Epidermal melanocyte (primary cell): ENCODE data around the gene RASGRP1.

ENCODE experiments used
- DNase-seq: peaks from one replicate; pipeline ENCODE4 v3.0.0; 2011; ENCODE audit warnings: low spot score; ENCODE audit not compliant: insufficient read length

The RASGRP1 gene

DNA sequence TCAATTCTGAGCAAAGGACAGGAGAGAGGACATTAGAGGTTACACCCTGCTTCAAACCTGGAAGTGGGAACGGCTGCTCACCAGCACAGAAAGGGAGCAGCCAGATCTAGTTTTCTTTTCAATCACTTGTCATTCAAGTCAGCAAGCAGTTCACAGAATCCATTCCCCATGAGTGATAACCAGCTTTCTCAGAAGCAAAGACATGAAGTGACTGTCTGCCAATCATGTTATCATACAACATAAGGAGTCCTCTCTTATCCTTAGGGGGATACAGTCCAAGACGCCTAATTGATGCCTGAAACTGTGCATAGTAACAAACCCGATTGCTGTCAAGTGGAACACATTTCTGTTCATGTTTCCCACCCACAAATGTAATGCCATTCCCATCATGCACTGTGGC lies 56.0 kb downstream of the RASGRP1 start:
- DNase-seq = no peak

DNA sequence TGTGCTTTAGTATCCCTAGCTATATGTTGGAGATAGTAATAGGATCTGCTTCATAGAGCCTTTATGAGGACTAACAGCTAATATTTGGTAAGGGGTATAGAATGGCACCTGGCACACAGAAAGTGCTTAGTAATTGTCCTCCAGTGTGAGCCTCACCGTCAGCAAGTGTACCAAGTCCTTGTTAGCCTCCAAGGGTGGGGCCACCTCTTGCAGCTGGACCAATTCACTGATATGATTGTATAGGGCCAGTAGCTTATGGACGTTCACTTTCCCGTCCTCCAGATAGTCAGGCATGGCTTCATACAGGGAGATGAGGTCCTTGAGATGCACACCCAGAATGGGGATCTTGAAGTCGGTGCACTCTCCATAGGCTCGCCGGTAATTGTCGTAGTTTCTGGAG lies 57.0 kb downstream of the RASGRP1 start:
- no peak for DNase-seq

- DNase-seq = no peak
Observed at GRCh38 chr15:38506997-38507396, 57.6 kb downstream of the RASGRP1 start.

DNA sequence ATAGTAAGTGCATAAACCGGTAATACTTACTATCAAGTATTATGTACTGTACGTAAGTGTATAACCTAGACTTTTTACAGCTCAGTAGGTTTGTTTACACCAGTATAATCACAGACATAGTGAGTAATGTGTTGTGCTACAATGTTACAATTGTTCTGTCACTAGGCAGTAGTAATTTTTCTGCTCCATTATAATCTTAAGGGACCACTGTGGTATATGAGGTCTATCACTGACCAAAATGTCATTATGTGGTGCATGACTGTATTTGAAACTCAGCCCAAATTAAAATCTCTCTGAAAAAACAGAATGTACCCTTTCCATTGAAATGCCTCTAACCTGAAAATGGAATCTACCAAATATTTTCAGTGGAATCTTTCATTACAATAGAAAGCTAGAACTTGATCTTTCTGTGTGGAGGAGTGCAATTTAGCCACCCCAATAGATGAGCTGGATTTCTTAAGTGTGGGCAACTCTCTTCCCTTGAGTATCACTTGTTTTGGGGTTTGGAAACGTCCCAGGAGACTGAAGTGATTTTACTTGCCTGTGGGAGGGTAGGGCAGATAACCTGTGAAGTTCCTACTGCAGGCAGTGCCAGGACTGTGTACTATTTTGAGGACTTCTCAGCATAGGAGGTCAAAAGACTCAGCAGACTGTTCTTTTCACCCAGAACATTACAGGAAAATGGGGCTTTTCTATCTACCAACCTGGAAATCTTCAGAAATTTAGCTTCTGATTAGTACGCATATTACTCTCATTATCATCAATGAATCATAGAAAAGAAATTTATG lies 59.7 kb downstream of the RASGRP1 start:
- DNase-seq = no peak

DNA sequence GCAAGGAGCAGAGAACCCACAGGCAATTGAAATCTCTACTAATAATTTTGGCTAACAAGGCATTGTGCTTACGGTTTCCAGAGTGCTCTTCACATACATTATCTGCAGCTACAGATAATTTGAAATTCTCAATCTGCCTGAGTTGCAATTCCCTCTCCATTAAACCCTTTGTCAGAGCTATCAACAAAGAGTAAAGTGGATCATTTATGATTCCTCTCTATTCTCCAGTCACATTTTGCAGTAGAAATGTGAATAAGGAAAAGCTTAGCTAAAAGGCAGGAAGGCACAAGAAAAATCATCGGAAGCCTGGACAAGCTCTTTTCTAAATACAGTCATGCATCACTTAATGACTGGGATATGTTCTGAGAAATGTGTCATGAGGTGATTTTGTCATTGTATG lies 61.1 kb downstream of the RASGRP1 start:
- no peak for DNase-seq

DNA sequence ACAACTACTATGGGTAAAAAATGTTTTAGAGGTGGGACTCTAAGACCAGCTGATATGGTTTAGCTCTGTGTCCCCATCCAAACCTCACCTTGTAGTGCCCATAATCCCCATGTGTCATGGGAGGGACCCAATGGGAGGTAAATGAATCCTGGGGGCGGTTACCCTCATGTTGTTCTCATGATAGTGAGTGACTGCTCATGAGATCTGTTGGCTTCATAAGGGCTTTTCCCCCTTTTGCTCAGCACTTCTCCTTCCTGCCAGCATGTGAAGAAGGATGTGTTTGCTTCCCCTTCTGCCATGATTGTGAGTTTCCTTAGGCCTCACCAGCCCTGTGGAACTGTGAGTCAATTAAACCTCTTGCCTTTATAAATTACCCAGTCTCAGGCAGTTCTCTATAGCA lies 65.0 kb downstream of the RASGRP1 start:
- no peak for DNase-seq

- no peak for DNase-seq
Observed at GRCh38 chr15:38496151-38496550, 68.5 kb downstream of the RASGRP1 start.

DNA sequence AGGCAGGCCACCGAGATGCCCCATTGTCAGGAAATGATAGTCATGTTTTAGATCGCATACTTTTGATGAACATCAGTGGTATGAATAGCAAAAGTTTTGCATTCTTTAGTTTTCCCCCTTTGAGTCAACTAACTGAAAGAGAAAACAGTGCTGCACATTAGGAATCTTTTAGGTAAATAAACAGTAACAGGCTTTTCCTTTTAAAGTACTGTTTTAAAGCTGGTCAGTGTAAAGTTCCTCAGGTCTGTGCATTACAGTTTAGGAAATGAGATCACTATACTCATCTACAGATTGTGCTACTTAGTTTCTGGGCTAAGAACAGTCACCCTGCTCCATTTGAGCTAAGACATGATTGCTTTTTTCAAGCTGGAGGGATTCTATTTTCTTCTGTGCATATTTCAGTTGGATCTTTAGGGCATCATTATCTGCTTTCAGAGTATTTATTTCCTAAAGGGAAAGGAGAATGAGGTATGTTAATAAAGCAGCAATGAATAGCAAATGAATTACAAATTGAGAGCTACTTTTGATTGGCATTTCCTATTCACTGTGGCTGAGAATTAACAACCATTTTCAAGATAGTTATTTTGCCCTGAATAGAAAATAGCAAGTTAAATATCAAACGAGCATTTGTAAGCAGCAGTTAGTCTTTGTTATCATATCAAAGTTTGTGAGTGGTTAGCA lies 74.2 kb downstream of the RASGRP1 start:
- DNase-seq = no peak

DNA sequence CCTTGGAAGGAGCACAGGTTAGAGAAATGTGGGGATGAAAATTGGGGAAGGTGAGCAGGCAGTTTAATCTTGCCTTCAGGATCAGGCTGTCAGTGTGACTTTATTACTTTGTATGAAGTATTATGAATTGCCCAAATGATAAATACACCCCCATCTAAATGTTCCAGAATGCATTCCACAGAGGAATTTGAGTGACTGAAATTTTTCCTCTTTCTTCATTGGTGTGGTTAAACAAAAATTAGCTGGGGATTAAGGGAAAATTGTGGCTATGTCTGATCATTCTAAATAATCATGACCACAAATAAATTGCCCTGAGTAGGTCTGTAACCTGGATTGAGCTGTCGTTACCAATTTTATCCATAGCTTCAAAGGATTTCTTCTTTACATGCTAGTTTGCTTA lies 77.2 kb downstream of the RASGRP1 start:
- no peak for DNase-seq

- no peak for DNase-seq
Observed at GRCh38 chr15:38486936-38487335, 77.7 kb downstream of the RASGRP1 start.

DNA sequence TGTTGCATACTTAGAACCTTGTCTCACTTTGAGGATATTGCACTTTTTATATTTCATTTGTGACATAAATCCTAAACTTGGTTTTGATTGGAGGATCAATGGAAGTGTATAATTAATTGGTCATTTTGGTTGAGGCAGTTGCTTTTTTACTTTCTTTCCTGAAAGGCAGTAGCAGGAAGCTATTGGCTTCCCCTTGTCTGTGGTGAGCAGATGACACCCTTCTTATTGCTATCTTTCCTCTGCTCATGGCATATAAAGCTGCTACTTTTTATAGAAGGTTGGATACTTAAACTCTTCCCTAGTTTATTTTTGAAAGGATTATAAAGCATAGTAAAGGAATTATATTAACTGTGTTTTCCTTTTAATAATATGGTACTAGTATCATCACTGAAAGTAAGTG lies 82.0 kb downstream of the RASGRP1 start:
- no peak for DNase-seq

- no peak for DNase-seq
Observed at GRCh38 chr15:38481761-38482160, 82.9 kb downstream of the RASGRP1 start.

- no peak for DNase-seq
Observed at GRCh38 chr15:38481113-38481512, 83.5 kb downstream of the RASGRP1 start.

DNA sequence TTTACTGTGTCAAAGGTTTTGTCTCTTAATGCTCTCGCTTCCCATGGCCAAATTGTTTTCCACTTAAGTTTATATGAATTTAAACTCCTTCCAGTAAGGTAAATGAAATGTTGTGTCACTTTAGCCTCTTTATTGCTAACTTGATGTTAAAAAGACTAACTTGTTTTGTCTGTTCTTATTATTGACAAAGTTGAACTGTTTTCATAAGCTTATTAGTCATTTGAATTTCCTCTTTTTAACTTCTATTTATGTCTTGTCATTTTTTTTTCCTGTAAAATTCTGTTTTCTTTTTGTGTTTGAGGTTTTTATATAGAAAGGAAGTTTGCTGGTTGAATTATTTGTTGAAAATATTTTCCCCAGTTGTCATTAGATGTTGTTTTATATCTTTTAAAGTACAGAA lies 84.9 kb downstream of the RASGRP1 start:
- no peak for DNase-seq

DNA sequence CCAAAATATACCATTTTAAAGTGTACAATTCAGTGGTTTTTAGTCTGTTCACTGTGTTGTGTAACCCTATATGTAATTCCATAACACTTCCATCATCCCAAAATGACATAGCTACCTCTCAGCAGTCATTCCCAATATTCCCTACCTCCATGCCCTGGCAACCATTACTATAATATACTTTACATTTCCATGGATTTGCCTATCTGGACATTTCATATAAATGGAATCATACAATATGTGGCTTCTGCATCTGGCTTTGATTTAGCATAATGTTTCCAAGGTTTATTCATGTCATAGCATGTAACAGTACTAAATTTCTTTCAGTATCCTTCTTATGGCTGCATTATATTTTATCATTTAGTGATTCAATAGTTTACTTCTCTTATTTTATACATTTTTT lies 85.3 kb downstream of the RASGRP1 start:
- no peak for DNase-seq

DNA sequence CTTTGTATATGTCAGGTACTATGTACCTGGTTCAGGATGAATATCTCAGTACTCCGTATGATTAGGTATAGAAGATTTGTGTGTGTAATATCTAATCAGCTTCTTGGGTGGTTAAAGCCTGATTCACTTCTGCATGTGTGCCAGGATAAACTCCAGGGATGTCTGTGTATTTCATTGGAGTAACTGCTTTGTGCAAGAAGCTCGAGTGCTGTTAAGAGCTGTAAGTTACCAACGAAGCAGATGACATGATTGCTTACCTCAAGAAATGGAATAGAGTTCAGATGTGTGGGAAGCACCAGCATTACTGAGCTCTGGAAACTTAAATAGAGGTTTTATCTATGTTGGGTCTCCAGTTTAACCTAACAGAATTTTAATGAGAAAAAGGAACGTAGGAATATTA lies 87.0 kb downstream of the RASGRP1 start:
- DNase-seq = no peak

DNA sequence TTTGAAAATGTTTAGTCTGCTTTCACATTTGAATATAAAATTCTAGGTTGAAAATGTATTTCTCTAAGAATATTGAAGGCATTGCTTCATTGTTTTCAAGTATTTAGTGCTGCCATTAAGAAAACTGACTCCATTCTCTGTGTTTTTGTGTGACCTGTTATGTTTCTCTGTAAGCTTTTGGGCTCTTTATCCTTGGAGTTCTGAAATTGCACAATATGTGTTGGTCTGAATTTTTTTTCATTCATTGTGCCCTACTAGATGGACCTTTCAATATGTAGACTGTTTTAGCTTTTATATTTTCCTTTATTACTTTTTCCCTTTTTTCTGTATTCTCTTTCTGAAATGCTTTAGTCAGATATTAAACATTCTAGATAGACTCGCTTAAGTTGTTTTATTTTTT lies 88.5 kb downstream of the RASGRP1 start:
- no peak for DNase-seq

- DNase-seq = no peak
Observed at GRCh38 chr15:38475361-38475760, 89.3 kb downstream of the RASGRP1 start.

DNA sequence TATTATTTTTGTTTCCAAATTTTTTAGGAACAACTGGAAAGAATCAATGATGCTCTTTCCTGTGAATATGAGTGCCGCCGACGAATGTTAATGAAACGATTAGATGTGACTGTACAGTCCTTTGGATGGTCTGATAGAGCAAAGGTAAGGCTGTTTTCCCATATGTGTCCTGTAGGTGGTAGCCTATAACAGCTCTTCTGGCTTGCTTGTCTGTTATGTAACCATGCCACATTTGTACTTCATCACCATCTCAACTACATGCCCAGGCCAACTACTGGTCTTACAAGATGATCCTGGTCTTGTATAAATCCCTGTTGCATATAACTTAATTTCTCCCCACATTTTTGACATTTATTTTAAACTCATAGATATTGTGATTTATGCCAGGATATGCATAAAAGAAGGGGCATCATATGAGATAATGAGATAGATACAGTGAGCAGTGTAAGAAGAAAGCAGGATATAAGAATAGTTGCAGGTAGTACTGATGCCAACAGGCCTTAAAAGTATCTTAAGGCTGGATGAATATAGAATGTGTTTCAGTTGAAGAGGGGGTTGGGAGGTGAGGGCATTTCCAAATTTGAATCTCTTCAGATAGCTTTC lies 90.4 kb downstream of the RASGRP1 start:
- no peak for DNase-seq

- DNase-seq = no peak
Observed at GRCh38 chr15:38471974-38472373, 92.6 kb downstream of the RASGRP1 start.

GRCh38 chr15:38470816-38471215 lies 93.8 kb downstream of the RASGRP1 start:
- no peak for DNase-seq

GRCh38 chr15:38464675-38465074 lies 99.9 kb downstream of the RASGRP1 start:
- no peak for DNase-seq

GRCh38 chr15:38463893-38464292 lies 100.7 kb downstream of the RASGRP1 start:
- no peak for DNase-seq
